ENCODE results near the gene PFKFB3.
"Not testable (repeated sequence)": the region's sequence is repeated elsewhere in the genome, so short reads cannot be mapped to it uniquely, and the experiment has no call there.

Gene PFKFB3

DNA sequence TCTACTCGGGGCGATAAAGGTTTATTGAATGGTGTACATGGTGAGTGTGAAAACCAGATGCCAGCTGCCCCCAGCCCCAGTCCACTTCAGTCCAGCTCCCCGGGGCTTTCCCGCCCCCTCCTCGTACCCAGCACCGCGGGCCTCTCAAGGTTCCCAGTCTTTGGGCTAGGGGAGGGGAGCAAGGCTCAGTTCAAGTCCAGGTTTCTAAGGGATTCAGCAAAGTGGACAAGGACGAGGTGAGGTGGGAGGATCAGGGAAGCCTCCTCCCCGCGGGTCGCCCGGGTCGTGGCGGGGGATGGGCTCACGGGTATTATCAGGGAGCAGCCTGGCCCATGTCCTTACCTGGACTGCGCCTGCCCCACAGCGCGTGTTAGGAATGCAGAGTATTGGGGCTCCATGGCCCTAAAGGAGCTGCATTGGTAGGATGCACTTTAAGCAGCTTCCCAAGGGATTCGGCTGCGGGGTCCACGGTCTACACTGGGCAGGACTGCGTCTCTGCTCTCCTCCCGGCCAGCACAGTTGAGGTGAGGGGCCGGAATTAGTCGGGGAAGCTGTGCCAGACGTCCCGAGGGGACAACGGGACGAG is 541 bp upstream of the PFKFB3 start:
- DNase-seq (ENCODE audit: low read depth) = no peak

DNA sequence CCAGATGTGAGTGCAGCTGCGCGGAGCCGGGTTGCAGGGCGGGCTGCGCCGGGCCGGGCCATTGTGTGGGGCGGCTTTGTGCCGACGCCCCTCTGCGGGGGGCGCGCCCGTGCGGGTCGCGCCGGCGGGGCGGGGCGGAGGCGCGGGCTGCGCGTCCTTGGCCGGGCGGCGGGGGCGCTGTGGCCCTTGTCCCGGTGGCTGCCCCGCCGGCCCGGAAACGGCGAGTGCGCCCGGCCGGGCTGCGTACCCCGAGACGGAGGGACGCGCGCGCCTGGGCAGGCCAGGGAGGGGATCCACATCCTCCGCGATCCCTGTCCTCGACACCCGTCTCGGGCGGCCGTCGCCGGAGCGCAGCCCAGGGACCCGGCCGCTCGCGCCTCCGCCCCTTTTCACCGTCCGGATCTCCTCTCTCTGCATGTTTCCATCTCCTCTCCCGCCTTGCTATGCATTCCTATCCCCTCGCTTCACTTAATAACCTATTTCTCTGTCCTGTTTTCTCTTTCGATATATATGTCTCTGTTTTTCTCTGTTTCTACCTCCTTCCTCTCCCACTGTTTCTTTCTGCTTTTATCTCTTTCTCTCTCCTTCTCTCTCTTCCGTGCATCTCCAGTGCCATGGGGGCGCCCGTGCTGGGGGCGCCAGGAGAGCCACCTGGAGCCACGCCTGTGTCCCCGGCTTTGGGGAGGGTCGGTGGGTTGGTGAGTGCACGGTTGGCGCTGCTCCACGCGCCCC is 765 bp downstream of the PFKFB3 start:
- DNase-seq (ENCODE audit: low read depth) = peak; percentile 41

DNA sequence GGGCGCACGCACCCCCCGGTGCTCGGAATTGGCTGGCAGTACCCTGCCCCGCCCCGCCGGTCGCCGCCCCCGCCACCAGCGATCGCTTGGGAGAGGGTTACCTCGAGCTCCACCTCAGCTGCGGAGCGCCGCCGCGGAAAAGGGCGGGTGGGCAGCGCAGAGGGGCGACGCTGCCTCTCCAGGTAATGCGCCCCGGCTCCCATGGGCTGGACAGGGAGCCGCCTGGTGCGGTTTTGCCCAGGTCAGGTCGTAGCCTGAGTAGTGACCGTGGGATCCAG is 1.3 kb downstream of the PFKFB3 start:
- peak; percentile 42 for DNase-seq (ENCODE audit: low read depth)

GRCh38 chr10:6204341-6205191 is 1.8 kb downstream of the PFKFB3 start:
- DNase-seq (ENCODE audit: low read depth) = no peak

- DNase-seq (ENCODE audit: low read depth) = not testable (repeated sequence)
These were observed 3.8 kb downstream of the PFKFB3 start for GRCh38 chr10:6206486-6206885.

DNA sequence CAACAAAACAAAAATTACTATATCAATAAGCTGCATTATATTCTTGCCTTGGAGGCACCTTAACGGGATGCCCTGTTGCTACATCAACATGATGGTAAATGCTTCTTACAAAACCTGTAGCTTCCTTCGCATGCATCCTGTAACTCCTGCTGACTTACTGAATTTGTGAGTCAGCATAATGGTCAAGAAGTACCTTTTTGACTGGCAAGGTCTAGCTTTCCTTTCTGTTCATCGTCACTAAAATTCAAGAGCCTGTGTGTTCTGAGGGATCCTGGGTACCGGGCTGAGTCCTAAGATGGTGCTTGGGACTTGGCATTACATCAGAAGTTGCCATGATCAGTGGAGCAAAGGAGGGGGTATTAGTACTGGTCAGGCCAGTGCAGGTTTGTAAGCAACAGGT is 4.9 kb downstream of the PFKFB3 start:
- no peak for DNase-seq (ENCODE audit: low read depth)

GRCh38 chr10:6208799-6209235 is 6.1 kb downstream of the PFKFB3 start:
- no peak for DNase-seq (ENCODE audit: low read depth)

DNA sequence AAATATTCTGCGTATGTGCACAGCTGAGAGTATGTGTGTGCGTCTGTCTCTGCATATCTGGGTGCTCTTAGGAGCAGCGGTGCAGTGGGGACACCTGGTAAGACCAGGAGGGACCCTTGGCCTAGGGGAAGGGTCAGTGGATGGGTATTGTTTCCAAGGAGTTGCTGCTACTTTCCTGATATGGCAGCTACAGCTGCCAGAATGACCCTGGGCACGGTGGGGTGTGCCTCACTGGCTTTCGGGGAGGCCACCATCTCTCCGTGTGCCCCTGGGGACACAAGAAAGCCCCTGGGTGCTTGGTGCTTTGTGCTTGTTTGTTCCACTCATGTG is 8.6 kb downstream of the PFKFB3 start:
- no peak for DNase-seq (ENCODE audit: low read depth)

DNA sequence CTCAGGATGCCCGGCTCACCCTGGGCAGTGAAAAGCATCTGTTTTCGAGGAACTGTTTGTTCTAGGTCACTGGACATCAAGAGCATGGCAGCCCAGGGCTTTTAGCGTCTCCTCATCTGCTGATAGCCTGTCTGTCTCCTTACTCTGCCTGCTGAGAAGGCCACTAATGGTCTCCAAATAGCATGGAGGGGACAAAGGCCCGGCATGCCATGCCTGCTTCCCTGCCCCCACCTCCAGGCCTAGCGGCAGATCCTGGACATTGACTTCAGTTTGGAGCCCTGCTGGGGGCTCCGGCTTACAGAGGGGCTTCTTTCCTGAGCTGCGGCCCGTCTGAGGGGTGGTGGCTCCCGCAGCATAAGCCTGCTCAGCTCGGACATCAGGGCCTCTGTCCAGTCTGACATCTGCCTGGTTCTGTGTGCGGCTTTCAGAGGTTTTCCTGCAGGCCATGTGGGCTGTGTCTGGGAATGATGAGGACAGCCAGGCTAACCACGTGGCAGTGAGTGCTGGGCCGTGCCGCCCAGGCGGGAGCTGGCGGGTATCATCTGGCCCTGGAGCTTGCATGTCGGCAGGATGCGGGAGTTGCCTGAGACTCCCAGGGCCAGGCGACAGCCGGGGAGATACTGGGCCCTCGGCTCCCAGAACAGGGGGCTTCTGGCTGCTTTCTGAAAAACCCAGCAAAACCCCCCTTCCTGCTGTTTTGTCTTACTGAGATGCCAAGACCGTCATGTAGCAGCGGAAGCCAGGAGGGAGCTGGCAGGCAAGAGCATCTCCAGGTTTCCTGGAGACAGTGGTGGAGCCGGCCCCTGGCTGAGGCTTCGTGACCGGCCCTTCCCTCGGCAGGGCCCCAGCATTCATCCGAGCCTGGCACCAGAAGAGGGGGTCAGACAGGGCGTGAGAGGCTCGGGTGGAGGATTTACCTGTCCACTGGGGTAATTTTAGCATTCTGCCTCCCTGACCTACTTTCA is 9.2 kb downstream of the PFKFB3 start:
- DNase-seq (ENCODE audit: low read depth) = no peak

DNA sequence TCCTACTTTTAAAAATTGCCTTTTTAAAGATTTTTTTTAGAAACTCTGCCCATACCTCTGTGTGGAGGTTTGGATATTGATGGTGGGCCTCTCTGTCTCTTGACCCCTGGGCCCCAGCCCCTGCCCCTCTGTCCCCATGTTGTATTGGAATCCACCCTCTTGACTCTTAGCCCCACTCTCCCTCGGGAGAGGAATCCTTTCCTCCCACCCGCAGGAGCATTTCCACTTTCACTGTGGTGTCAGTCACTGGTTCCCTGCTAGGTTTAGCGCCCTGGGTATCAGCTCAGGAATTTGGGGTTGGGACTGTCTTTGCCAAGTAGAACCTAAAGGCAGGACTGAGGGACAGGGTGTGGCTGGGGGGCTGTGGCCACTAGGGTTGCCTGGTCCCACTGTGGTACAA is 10.1 kb downstream of the PFKFB3 start:
- no peak for DNase-seq (ENCODE audit: low read depth)

DNA sequence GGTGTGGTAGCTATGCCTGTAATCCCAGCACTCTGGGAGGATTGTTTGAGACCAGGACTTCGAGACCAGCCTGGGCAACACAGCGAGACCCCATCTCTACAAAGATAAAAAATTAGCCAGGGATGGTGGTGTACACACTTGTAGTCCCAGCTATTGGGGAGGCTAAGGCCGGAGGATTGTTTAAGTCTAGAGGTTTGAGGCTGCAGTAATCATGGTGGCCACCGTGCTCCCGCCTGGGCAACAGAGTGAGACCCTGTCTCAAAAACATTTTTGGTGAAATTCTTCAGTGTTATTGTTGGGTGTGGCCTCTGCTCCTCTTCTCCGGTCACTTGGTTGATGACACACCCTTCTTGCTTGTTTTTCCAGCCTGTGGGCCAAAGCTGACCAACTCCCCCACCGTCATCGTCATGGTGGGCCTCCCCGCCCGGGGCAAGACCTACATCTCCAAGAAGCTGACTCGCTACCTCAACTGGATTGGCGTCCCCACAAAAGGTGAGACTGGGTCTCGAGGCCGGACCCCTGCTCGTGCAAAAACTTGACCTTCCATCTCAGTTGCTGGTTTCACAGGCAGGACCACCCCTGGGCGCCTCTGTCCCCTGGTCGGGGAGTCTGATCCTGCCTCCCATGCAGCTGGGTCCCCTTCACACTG is 10.6 kb downstream of the PFKFB3 start:
- DNase-seq (ENCODE audit: low read depth) = no peak

DNA sequence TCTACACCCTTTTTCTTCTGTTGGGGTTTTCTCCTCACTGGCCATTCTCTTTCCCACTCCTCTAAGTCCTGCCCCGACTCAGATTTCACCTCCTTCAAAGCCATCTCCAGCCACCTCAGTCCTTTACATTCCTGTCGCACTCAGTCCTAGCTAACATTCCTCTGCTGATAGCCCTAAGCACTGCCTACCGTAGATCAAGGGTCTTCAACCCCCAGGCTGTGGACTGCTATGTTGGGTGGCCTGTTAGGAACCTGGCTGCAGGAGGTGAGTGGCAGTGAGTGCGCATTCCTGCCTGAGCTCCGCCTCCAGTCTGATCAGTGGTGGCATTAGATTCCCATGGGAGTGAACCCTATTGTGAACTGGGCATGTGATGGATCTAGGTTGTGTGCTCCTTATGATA is 11.2 kb downstream of the PFKFB3 start:
- DNase-seq (ENCODE audit: low read depth) = no peak

DNA sequence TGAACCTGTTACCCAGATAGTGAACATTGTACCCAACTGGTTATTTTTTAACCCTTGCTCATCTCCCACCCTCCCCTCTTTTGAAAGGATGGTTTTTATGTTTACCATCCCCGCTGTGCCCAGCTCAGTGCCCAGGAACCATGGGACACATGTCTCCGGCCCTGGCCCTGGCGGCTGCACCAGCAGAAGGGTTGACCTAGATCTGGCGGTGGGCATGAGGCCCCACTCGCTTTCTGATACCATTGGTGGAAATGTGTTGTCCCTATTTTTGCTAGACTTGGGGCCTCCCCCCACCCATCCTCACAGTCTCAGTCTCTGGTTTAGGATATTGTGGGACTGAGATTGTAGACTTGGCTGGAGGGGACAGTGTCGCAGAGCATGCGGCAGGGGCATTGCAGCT is 11.9 kb downstream of the PFKFB3 start:
- DNase-seq (ENCODE audit: low read depth) = no peak

GRCh38 chr10:6215241-6215640 is 12.5 kb downstream of the PFKFB3 start:
- no peak for DNase-seq (ENCODE audit: low read depth)

GRCh38 chr10:6215683-6216484 is 13.2 kb downstream of the PFKFB3 start:
- DNase-seq (ENCODE audit: low read depth) = no peak

- DNase-seq (ENCODE audit: low read depth) = no peak
These were observed 14.2 kb downstream of the PFKFB3 start for GRCh38 chr10:6216916-6217315.

DNA sequence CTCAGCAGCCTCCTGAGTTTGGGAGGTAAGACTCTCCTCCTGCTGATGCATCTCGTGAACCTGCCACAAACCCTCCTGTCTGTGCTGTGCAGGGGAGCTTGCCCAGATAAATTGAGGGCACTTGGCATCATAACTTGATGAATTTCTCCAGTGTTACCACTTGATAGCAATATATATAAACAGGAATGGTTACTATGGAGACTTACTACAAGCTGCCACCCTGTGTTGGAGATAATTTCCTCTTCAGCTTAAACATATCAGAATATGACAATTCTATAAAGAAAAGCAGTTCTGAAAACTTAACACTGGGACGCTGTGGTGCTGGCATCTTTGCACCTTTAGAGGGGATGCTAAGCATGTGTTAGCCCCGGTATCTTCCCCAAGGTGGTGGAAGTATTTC is 14.9 kb downstream of the PFKFB3 start:
- DNase-seq (ENCODE audit: low read depth) = no peak

- no peak for DNase-seq (ENCODE audit: low read depth)
These were observed 16.2 kb downstream of the PFKFB3 start for GRCh38 chr10:6218692-6219493.

DNA sequence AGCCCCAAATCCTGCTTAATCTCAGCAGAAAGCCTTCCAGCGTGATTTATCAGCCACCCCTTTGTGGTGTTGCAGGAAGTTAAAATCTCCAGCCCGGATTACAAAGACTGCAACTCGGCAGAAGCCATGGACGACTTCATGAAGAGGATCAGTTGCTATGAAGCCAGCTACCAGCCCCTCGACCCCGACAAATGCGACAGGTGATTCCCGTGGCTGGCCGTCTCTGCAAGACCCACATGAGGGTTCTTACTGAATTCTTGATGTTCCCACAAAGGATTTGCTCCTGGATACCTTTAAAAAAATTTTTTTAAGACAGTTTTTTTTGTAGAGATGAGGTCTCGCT is 16.7 kb downstream of the PFKFB3 start:
- no peak for DNase-seq (ENCODE audit: low read depth)

Data from activated T-cell treated with anti-CD3 and anti-CD28 coated beads for 1 hour (primary cell).